GM12864 (cell line): ENCODE results near the gene NUDT3.
"Not testable (repeated sequence)": the region's sequence is repeated elsewhere in the genome, so short reads cannot be mapped to it uniquely, and the experiment has no call there.

ENCODE experiments used
- DNase-seq: peaks from one replicate; pipeline ENCODE4 v3.0.0-alpha.2; 2011; ENCODE audit warnings: low read depth
- H3K4me3 ChIP-seq: 2 replicates; pipeline ENCODE4 v1.5.1; 2011; ENCODE audit warnings: mild to moderate bottlenecking, low read depth, low read length, control low read depth
- TF ChIP-seq, protein P1 (sequence below): IDR thresholded peaks from 2 replicates; pipeline ENCODE4 v1.5.1; 2011; ENCODE audit warnings: low read depth, mild to moderate bottlenecking, moderate library complexity, low read length, control low read depth, inconsistent platforms; ENCODE audit errors: missing control alignments

NUDT3 gene

DNA sequence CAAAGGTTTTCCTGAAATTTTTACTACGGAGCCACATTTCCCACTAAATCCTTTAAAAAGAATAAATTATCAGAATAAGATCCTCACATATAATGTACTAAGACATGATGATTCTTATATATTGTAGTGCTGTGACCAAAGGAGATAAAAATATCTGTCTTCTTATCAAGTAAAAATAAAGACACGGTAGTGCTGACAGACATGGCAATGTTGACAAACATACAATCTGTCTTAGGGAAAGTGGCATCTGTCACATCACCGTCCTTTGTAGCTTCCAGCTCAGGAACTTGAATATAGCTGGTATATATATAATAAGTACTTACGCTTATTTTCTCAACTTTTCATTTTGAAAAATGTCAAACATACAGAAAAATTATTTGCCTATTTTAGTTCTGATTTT lies 66.8 kb downstream of the NUDT3 start:
- TF ChIP-seq, protein P1, sequence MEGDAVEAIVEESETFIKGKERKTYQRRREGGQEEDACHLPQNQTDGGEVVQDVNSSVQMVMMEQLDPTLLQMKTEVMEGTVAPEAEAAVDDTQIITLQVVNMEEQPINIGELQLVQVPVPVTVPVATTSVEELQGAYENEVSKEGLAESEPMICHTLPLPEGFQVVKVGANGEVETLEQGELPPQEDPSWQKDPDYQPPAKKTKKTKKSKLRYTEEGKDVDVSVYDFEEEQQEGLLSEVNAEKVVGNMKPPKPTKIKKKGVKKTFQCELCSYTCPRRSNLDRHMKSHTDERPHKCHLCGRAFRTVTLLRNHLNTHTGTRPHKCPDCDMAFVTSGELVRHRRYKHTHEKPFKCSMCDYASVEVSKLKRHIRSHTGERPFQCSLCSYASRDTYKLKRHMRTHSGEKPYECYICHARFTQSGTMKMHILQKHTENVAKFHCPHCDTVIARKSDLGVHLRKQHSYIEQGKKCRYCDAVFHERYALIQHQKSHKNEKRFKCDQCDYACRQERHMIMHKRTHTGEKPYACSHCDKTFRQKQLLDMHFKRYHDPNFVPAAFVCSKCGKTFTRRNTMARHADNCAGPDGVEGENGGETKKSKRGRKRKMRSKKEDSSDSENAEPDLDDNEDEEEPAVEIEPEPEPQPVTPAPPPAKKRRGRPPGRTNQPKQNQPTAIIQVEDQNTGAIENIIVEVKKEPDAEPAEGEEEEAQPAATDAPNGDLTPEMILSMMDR = no peak
- H3K4me3 ChIP-seq = no peak overlapping the region
- DNase-seq = no peak

DNA sequence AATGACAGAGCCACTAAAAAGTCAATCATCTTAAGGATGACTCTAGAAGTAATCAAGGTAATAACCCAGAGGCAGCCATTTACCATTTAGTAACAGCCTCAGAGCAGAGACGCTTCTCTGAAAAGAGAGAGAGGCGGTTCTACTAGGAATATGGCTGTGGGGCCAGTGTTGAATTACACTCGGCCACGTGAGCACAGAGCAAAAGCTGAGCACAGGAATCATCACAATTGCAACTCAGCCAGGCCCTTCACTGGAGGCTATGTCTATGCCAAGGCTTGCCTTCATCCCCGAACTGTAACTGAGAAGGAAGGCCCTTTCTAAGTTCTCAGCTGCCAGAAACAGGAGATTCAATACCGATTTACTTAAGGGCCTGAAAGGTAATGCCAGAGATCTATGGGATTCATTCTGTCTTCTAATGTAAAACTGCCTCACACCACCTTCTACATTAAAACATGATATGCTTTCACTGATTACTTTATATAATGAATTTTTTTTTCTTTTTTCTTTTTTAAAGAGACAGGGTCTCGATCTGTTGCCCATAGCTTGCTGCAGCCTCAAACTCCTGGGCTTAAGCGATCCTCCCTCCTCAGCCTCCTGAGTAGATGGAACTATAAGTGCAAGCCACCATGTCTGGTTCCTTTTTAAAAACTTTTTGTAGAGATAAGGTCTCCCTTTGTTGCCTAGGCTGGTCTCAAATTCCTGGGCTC lies 67.6 kb downstream of the NUDT3 start:
- TF ChIP-seq, protein P1 = no peak
- H3K4me3 ChIP-seq = no peak overlapping the region
- DNase-seq = no peak

DNA sequence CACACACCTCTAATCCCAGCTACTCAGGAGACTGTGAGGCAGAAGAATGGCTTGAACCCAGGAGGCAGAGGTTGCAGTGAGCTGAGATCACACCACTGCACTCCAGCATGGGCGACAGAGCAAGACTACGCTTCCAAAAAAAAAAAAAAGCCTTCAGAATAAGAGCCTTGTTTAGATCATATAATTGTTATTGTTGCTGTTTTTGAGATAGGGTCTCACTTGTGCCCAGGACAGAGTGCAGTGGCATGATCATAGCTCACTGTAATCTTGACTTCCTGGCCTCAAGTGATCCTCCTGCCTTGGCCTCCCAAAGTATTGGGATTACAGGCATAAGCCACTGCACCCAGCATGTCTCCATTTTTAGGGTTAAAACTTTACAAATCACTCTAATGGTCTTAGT lies 68.2 kb downstream of the NUDT3 start:
- not testable (repeated sequence) for H3K4me3 ChIP-seq, DNase-seq

DNA sequence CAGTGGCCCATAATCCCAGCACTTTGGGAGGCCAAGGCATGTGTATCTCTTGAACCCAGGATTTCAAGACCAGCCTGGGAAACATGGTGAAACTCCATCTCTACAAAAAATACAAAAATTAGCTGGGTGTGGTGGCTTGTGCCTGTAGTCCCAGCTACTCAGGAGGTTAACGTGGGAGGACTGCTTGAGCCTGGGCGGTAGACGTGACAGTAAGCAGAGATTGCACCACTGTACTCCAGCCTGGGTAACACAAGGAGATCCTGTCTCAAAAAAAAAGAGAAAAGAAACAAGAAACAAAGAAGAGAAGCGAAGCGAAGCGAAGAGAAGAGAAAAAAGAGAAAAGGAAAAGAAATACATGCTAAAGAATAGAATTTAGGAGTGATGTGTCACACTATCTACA lies 69.2 kb downstream of the NUDT3 start:
- DNase-seq = no peak
- H3K4me3 ChIP-seq = no peak overlapping the region
- TF ChIP-seq, protein P1 = no peak

DNA sequence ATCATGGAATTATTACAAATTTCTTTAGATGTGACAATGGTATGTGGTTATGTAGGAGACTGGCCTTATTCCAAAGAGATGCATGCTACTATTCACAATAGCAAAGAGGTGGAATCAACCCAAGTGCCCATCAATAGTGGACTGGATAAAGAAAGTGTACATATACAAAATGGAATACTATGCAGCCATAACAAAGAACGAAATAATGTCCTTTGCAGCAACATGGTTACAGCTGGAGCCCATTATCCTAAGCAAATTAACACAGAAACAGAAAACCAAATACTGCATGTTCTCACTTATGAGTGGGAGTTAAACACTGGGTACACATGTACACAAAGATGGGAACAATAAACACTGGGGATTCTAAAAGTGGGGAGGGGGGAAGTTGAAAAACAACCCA lies 69.7 kb downstream of the NUDT3 start:
- TF ChIP-seq, protein P1 = no peak
- DNase-seq = no peak
- H3K4me3 ChIP-seq = no peak overlapping the region

DNA sequence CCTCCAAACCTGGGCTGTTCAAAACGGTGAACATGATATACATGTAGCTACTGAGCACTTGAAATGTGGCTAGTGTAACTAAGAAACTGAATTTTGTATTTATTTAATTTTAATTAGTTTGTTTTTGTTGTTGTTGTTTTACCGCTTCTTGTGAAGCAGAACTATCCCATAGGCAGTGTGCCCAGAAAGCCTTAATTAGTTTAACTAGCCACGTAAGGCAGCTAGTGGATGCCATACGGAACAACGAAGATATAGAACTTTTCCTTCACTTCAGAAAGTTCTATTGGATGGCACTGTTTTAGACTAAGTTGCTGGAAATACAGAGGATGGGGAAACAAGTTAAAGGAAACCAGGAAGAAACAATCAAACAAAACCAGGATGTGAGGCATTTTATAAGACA lies 70.6 kb downstream of the NUDT3 start:
- TF ChIP-seq, protein P1 = no peak
- H3K4me3 ChIP-seq = no peak overlapping the region
- no peak for DNase-seq

DNA sequence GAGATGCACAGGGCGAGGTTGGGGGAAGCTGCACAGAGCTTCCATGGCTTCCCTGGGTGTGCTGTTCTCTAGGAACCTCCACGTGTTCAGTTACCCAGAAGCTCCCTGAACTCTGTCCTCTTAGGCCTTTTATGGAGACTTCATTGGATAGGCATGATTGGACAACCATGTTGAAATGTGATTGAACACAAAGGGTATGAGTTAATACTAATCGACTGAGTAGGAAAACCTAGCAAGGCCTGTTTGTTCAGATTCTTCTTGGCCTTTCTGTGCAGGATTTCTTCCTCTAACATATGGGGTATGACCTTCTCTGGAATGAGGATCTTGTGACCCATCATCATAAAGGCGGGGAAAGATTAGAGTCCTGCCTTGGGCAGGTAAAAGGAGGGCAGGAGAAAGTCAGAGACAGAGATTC lies 73.0 kb downstream of the NUDT3 start:
- TF ChIP-seq, protein P1 = no peak
- no peak for DNase-seq
- no peak overlapping the region for H3K4me3 ChIP-seq
